Esophagus squamous epithelium (tissue), 4 donors: ENCODE results near the gene MEF2D.

Experiments used
- CTCF ChIP-seq, 6 experiments: fragments of 450-650 bp in 4 of 6; fragments of 200-600 bp in 2 of 6; sonication (generic) in 2 of 6; IDR thresholded peaks; one replicate each; pipeline ENCODE4 v1.5.1; 2016 to 2019; ENCODE audit warnings: antibody characterized with exemption in 6 of 6, mild to moderate bottlenecking in 4 of 6, moderate library complexity in 4 of 6
- POLR2A ChIP-seq, 4 donors: fragments of 450-650 bp; IDR thresholded peaks; one replicate each; pipeline ENCODE4 v1.6.1; 2017; ENCODE audit warnings: antibody characterized with exemption in 4 of 4, mild to moderate bottlenecking in 4 of 4, moderate library complexity in 3 of 4

GRCh38 chr1:156467906-156468305 is 32.7 kb downstream of the MEF2D start:
- TF ChIP-seq CTCF (IDR thresholded peaks at IDR 0.05) (no peak), POLR2A (IDR thresholded peaks at IDR 0.05) (no peak)
